Measurements from ENCODE around the gene SART3. TPM values are rescaled to one million over a fixed set of nuclear protein-coding genes. Genes with fewer than 3 reads are reported as not detected.
A peak's percentile ranks its signal among the peaks of the same experiment; 100 is the strongest.

The SART3 gene
- total and polyA plus RNA-seq, 2 of the 4 experiments (the other 2 are of a cell fraction) = 22.6 to 37.8 TPM

DNA sequence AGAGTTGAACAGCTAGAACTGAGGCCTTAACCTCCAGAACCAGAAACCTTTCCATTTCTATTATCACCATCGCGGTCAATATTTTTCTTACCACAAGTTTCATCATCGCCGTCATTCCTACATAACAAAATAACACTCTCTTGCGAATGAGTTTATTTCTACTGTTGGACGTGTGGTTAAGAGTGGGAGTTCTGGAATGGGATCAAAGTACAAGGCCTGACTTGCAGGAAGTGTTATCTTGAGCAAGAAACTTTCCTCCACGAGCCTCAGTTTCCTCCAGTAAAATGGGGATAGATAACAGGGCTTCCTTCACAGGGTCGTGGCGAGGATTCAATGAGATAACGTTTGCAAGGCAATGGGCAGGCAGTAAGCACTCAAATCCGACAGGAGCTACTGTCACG is 652 bp downstream of the SART3 start:
- Histone ChIP-seq H2AFZ (replicated peaks; ENCODE audit: low read length, poor library complexity) (peak overlapping the region; percentile 47), H2AK9ac (replicated peaks; ENCODE audit: low read depth, low read length, poor library complexity) (peak overlapping the region; percentile 89), H3K27me3 (ENCODE audit: control insufficient read depth, insufficient read depth, low read length) (no peaks in the 10 kb centered on the region), H2BK20ac (ENCODE audit: low read depth, low read length) (no peak overlapping the region), H3K27ac (ENCODE audit: insufficient read depth, low read length) (peak overlapping the region; percentile 97), H2AK5ac (ENCODE audit: low read depth, low read length) (peak overlapping the region; percentile 53; the same call in 1 of the 2 replicates), H3K4me1 (ENCODE audit: control insufficient read depth, insufficient read depth, low read length) (no peaks in the 10 kb centered on the region), H3K56ac (ENCODE audit: extremely low read depth, insufficient read depth, low read length) (peak overlapping the region; percentile 89; the same call in 1 of the 2 replicates), H3K9me1 (ENCODE audit: insufficient read depth, low read length) (peaks cover 9% of the 10 kb centered on the region; the same call in 1 of the 2 replicates), H3K79me1 (ENCODE audit: low read depth in 1 of 2, low read length in 2 of 2) (peaks cover 15 to 70% of the 10 kb centered on the region in 2 experiments), H3K4me2 (ENCODE audit: low read depth, low read length) (peak overlapping the region; percentile 95), H4K8ac (ENCODE audit: low read depth in 2 of 2, low read length in 2 of 2) (peak overlapping the region; percentile 76 to 80; a peak in 3 of 4 replicates), H2BK15ac (ENCODE audit: low read depth, low read length) (no peak overlapping the region), H3K36me3 (ENCODE audit: control insufficient read depth, insufficient read depth, low read length) (peaks cover 11% of the 10 kb centered on the region), H4K5ac (ENCODE audit: low read depth, low read length) (no peak overlapping the region; the same call in 1 of the 2 replicates), H2BK120ac (ENCODE audit: low read depth, low read length) (no peak overlapping the region), H4K20me1 (ENCODE audit: insufficient read depth, low read length) (peaks cover 36% of the 10 kb centered on the region), H3K9me3 (ENCODE audit: control insufficient read depth, insufficient read depth, low read length) (no peaks in the 10 kb centered on the region), H4K91ac (ENCODE audit: insufficient read depth, low read depth, low read length) (0 out of 2 replicates have a peak overlapping the region, but pooled peaks have one; percentile 37), H3K14ac (replicated peaks; ENCODE audit: low read depth, low read length) (peak overlapping the region; percentile 35), H3K4me3 (ENCODE audit: insufficient read depth, low read depth, low read length) (peak overlapping the region; percentile 92), H3K4ac (ENCODE audit: low read depth, low read length) (peak overlapping the region; percentile 67), H2BK5ac (ENCODE audit: low read depth, low read length, poor library complexity, severe bottlenecking) (no peak overlapping the region), H3K9ac (ENCODE audit: low read depth, low read length) (peak overlapping the region; percentile 99), H3K18ac (ENCODE audit: low read depth, low read length) (no peak overlapping the region), H3K23ac (ENCODE audit: low read depth, low read length) (peak overlapping the region; percentile 57)
- ChIA-PET POLR2A (ENCODE audit: unreplicated experiment) (no interaction called here), CTCF (no interaction called here)
- in situ Hi-C loops (cut with MboI; ENCODE audit: low sequenced_read_pairs) = loop anchor here (5.0 to 10.0 kb wide), 2 partner anchors 394 to 532 kb away; partner anchors contain the start of gene ALKBH2
- no peak for ATAC-seq (ENCODE audit: low read depth)
- dilution Hi-C loops (cut with HindIII; ENCODE audit: low sequenced_read_pairs, unreplicated experiment) = no loop called here
- WGBS, 2 experiments (ENCODE audit: extremely low coverage in 2 of 2, insufficient read length in 1 of 2) = 0% methylated on average over 1 of the region's 12 CpGs; no CpG with 5 or more reads in 1 of the 2 experiments
- BruUV-seq (replicated peaks) = TSS peak; percentile 17
- TF ChIP-seq CEBPB (IDR thresholded peaks at IDR 0.05; ENCODE audit: low read depth, low read length) (peak; percentile 85), ELK1 (IDR thresholded peaks at IDR 0.05; ENCODE audit: borderline replicate concordance, low read depth, low read length) (no peak), BHLHE40 (IDR thresholded peaks at IDR 0.05; ENCODE audit: low read depth, low read length) (peak; percentile 44; the same call in 1 of the 2 replicates)
- intact Hi-C loops (cut with micrococcal nuclease) = no loop called here
- peak; percentile 64 for DNase-seq

Measured in IMR-90 (cell line).